HG03469 (cell line): Measurements from ENCODE around the gene NEUROD4.

Experiments
- ATAC-seq: cut with Tn5 transposase; IDR thresholded peaks from one replicate; pipeline ENCODE4 v1.9.1; 2021; ENCODE audit warnings: mild to moderate bottlenecking, moderate library complexity, moderate number of reproducible peaks; ENCODE audit not compliant: unreplicated experiment

The NEUROD4 gene

GRCh38 chr12:54997929-54998522, 21.7 kb upstream of the NEUROD4 start:
- no peak for ATAC-seq

- no peak for ATAC-seq
These were observed 20.7 kb upstream of the NEUROD4 start for GRCh38 chr12:54998958-54999510.

- ATAC-seq: no peak
These were observed 18.4 kb upstream of the NEUROD4 start for GRCh38 chr12:55001198-55001868.

GRCh38 chr12:55002355-55002754, 17.4 kb upstream of the NEUROD4 start:
- no peak for ATAC-seq

GRCh38 chr12:55008944-55009585, 10.7 kb upstream of the NEUROD4 start:
- ATAC-seq: no peak

- ATAC-seq: no peak
These were observed 2.3 kb upstream of the NEUROD4 start for GRCh38 chr12:55017416-55017925.

GRCh38 chr12:55024575-55024974, 4.8 kb downstream of the NEUROD4 start:
- no peak for ATAC-seq

GRCh38 chr12:55025508-55025907, 5.7 kb downstream of the NEUROD4 start:
- ATAC-seq: no peak

GRCh38 chr12:55034218-55034617, 14.4 kb downstream of the NEUROD4 start:
- ATAC-seq: no peak

GRCh38 chr12:55036326-55037115, 16.7 kb downstream of the NEUROD4 start:
- no peak for ATAC-seq

GRCh38 chr12:55037351-55037987, 17.7 kb downstream of the NEUROD4 start:
- ATAC-seq: no peak

GRCh38 chr12:55039395-55040354, 19.9 kb downstream of the NEUROD4 start:
- ATAC-seq: no peak

- ATAC-seq: no peak
These were observed 21.7 kb downstream of the NEUROD4 start for GRCh38 chr12:55041345-55042055.

- ATAC-seq: no peak
These were observed 23.8 kb downstream of the NEUROD4 start for GRCh38 chr12:55043542-55043941.

GRCh38 chr12:55044135-55044534, 24.4 kb downstream of the NEUROD4 start:
- no peak for ATAC-seq

- no peak for ATAC-seq
These were observed 29.9 kb downstream of the NEUROD4 start for GRCh38 chr12:55049676-55050075.

GRCh38 chr12:55051197-55051947, 31.6 kb downstream of the NEUROD4 start:
- ATAC-seq: no peak

- no peak for ATAC-seq
These were observed 37.7 kb downstream of the NEUROD4 start for GRCh38 chr12:55057481-55057880.
